ENCODE results near the gene CFD. TPM values are rescaled to one million over a fixed set of nuclear protein-coding genes. Genes with fewer than 3 reads are reported as not detected.

Gene CFD
- total and polyA plus RNA-seq, 2 experiments from 2014 or later = 0.90 to 4.7 TPM

DNA sequence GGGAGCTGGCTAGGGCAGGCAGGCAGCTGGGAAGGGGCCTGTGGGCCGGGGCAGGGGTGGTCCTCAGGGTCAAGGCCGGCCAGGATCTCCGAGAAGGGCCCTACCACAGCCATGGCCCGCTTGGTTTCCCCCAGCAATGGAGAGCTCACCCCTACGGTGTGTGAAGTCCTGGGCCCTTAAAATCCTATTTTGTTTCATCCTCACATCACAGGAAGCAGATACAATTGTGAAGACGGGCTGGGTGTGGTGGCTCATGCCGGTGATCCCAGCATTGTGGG, 42.6 kb downstream of the CFD start (continued):
- TF ChIP-seq, protein P1, sequence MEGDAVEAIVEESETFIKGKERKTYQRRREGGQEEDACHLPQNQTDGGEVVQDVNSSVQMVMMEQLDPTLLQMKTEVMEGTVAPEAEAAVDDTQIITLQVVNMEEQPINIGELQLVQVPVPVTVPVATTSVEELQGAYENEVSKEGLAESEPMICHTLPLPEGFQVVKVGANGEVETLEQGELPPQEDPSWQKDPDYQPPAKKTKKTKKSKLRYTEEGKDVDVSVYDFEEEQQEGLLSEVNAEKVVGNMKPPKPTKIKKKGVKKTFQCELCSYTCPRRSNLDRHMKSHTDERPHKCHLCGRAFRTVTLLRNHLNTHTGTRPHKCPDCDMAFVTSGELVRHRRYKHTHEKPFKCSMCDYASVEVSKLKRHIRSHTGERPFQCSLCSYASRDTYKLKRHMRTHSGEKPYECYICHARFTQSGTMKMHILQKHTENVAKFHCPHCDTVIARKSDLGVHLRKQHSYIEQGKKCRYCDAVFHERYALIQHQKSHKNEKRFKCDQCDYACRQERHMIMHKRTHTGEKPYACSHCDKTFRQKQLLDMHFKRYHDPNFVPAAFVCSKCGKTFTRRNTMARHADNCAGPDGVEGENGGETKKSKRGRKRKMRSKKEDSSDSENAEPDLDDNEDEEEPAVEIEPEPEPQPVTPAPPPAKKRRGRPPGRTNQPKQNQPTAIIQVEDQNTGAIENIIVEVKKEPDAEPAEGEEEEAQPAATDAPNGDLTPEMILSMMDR (conservative IDR thresholded peaks at IDR 0.05; ENCODE audit: low read depth in 2 of 2) = no peak
- no peak for TF ChIP-seq ZNF331 (CRISPR knock-in tag; IDR thresholded peaks at IDR 0.05; ENCODE audit: low read depth)
- TF ChIP-seq NANOG (IDR thresholded peaks at IDR 0.05; ENCODE audit: borderline replicate concordance) = no peak
- TF ChIP-seq EZH2phosphoT487 (IDR thresholded peaks at IDR 0.05; ENCODE audit: unreplicated experiment) = no peak

GRCh38 chr19:902446-903226, 43.2 kb downstream of the CFD start:
- Mint-ChIP-seq H3K27ac (no peak overlapping the region), H3K4me1 (peaks cover 5% of the 10 kb centered on the region), H3K36me3 (ENCODE audit: low read depth) (peaks cover 11% of the 10 kb centered on the region; the same call in 2 of the 3 replicates), H3K27me3 (ENCODE audit: insufficient read depth, low read depth, poor library complexity) (peaks cover 7% of the 10 kb centered on the region), H3K4me3 (no peak overlapping the region; the same call in 2 of the 3 replicates), H3K9me3 (no peaks in the 10 kb centered on the region)
- DNase-seq (ENCODE audit: low spot score) (no peak), ATAC-seq (no peak)
- Histone ChIP-seq H3F3A (replicated peaks; ENCODE audit: low read depth) (peaks cover 5% of the 10 kb centered on the region), H3K4me2 (no peak overlapping the region), H3K4me3 (no peak overlapping the region), H3K36me3 (ENCODE audit: insufficient read depth) (no peaks in the 10 kb centered on the region), H3K9me2 (ENCODE audit: insufficient read depth) (no peaks in the 10 kb centered on the region), H3K4me1 (ENCODE audit: insufficient read depth) (peaks cover 3% of the 10 kb centered on the region; the same call in 1 of the 2 replicates), H3K27me3 (ENCODE audit: insufficient read depth) (no peaks in the 10 kb centered on the region), H4K20me1 (replicated peaks; ENCODE audit: insufficient read depth) (peaks cover 17% of the 10 kb centered on the region), H3K79me2 (replicated peaks; ENCODE audit: insufficient read depth) (peaks cover 25% of the 10 kb centered on the region), H3K27ac (ENCODE audit: low read depth) (no peak overlapping the region), H2AFZ (no peak overlapping the region)
- TF ChIP-seq EZH2 (IDR thresholded peaks at IDR 0.05; ENCODE audit: low read depth, unreplicated experiment) = no peak
- no peak for TF ChIP-seq STAT1 (IDR thresholded peaks at IDR 0.05; ENCODE audit: unreplicated experiment)
- no peak for TF ChIP-seq NANOG (IDR thresholded peaks at IDR 0.05; ENCODE audit: borderline replicate concordance)
- TF ChIP-seq ZNF462 (CRISPR knock-in tag; IDR thresholded peaks at IDR 0.05) = no peak
- TF ChIP-seq, protein P1 (conservative IDR thresholded peaks at IDR 0.05; ENCODE audit: low read depth in 2 of 2) = no peak
- no peak for TF ChIP-seq EZH2phosphoT487 (IDR thresholded peaks at IDR 0.05; ENCODE audit: unreplicated experiment)
- TF ChIP-seq JUNB (IDR thresholded peaks at IDR 0.05; ENCODE audit: unreplicated experiment) = no peak
- TF ChIP-seq ZNF331 (CRISPR knock-in tag; IDR thresholded peaks at IDR 0.05; ENCODE audit: low read depth) = no peak
- no peak for TF ChIP-seq ZNF114 (CRISPR knock-in tag; IDR thresholded peaks at IDR 0.05)
- no peak for TF ChIP-seq CREB1 (CRISPR knock-in tag; IDR thresholded peaks at IDR 0.05; ENCODE audit: low read depth)

All from GM23338 (cell line).